ENCODE data around the gene MAPK8IP1.

DNA sequence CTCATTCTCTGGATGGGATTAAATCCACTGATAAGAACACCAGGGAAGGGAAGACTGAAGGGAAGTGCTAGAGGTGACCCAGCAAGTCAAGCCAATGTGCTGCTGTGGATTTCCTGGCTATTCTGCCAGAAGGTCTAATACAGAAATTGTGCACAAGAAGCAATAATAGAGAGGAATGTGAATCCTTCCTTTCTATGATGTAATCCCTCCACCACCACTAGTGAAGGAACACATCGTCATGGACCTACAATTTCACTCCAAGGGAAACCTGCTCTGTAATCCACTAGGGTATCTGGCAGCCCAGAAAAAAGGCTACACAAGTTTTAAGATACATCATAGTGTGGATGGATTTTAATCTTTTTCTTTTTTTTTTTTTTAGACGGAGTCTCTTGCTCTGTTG, 54.4 kb downstream of the MAPK8IP1 start:
- TF ChIP-seq POLR2A (IDR thresholded peaks at IDR 0.05) = no peak
- TF ChIP-seq, protein P1, sequence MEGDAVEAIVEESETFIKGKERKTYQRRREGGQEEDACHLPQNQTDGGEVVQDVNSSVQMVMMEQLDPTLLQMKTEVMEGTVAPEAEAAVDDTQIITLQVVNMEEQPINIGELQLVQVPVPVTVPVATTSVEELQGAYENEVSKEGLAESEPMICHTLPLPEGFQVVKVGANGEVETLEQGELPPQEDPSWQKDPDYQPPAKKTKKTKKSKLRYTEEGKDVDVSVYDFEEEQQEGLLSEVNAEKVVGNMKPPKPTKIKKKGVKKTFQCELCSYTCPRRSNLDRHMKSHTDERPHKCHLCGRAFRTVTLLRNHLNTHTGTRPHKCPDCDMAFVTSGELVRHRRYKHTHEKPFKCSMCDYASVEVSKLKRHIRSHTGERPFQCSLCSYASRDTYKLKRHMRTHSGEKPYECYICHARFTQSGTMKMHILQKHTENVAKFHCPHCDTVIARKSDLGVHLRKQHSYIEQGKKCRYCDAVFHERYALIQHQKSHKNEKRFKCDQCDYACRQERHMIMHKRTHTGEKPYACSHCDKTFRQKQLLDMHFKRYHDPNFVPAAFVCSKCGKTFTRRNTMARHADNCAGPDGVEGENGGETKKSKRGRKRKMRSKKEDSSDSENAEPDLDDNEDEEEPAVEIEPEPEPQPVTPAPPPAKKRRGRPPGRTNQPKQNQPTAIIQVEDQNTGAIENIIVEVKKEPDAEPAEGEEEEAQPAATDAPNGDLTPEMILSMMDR (IDR thresholded peaks at IDR 0.05) = no peak

All from thyroid gland (tissue), 4 donors.